ENCODE measurements around the gene PASK.

The PASK gene

DNA sequence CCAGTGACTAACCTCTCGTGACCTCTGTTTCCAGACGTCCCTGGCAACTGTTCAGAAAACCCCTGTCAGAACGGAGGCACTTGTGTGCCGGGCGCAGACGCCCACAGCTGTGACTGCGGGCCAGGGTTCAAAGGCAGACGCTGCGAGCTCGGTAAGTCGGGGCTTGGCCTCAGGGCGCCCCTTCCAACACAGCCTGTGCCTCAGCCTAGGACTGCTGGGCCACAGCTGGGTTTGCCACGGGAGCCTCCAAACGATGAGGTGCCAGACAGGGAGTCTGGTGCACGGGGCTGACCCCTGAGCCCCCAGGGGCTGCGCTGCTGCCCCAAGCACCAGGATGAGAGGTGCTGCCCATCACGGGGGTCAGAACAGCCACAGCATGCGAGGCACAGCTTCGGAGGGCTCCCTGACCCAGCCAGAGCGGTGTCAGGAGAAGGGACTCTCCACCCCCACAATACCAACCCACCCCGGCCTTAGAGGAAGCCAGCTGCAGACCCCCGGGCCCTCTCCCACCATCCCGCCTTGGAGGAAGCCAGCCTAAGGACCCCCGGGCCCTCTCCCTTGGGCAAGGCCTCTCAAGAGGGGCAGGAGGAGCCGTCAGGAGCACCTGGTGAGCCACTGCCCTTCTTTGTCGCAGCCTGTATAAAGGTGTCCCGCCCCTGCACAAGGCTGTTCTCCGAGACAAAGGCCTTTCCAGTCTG lies 67.5 kb downstream of the PASK start:
- no peak for DNase-seq (ENCODE audit: low read depth)

DNA sequence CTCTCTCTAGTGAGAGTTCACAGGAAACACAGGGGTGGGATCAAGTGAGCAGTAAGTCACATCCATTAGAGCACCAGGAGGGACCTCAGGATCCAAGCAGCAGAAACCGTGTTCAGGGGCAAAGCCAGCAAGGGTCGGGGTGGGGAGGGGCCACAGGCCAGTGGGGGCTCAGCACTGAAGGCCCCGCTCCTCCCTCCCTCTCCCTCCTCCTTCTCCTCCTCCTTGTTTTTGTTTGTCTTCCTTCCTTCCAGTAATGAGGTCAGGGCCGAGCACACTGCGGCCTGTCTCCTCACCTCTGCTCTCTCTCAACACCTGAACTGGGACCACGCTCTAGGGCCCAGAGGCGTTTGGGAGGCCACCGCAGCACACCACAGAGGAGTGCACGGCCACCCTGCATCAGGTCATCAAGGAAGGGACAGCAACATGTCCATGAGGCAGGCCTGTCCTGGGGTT lies 68.1 kb downstream of the PASK start:
- DNase-seq (ENCODE audit: low read depth), result no peak

DNA sequence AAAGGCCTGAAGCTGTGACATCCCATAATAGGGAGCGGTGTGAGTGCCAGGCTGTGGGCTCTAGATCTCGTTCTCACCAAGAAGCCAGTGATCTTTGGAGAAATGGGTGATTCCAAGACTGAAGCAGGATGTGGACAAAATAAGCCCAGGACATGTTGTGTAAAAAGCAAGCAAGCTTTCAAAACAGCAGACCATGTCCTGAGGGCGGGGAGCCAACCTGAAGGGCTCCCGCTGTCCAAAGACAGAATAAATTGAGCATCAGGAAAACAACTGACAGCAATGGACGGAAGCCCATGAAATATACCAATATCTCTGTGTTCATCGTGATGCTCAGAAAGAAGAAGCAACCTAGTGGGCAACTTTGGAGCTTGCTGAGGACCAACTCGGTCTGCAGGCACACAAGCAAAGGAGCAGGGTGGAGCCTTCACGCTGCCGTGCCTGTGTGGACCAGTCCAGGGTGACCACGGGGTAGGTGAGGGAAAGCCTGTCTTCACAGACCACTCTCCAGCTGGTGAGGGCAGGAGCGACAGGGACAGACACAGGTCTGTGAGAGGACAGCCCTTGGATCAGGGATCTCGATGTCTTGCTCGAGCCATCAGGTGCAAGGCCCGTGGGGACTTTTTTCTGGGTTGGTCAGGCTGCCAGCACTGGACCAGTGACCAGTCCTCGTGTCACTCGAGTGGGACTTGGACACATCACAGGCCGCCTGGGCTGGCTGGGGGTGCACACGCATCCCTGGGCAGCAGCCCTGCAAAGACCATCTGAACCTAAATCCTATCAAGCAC lies 68.7 kb downstream of the PASK start:
- DNase-seq (ENCODE audit: low read depth), result no peak

DNA sequence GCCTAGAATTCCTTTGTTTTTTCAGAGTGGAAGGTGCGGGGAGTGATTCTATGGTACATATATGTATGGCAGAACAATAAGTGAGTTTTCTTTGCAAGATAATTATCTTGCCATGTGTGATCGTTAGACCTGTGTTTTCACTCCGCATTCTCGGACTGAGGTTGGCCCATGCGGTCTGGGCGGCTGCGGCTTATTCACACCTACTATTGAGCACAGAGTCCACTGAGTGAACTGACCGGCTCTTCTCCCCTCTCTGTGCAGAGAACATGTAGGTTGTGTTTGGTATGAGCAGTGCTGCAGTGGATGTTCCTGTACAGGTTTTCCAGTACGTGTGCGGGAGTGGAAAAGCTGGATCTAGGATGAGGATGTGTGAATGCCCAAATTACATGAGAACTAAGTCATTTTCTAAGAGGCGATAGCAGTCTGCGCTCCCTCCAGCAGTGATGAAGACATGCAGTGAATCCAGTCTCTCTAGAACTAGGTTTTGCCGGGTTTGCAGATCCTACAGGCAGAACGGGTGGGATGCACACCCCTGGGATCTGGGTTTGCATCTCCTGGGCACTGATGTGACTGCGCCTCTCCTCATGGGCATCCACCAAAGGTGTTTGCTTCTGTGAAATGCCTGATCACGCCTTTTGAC lies 74.3 kb downstream of the PASK start:
- no peak for DNase-seq (ENCODE audit: low read depth)

DNA sequence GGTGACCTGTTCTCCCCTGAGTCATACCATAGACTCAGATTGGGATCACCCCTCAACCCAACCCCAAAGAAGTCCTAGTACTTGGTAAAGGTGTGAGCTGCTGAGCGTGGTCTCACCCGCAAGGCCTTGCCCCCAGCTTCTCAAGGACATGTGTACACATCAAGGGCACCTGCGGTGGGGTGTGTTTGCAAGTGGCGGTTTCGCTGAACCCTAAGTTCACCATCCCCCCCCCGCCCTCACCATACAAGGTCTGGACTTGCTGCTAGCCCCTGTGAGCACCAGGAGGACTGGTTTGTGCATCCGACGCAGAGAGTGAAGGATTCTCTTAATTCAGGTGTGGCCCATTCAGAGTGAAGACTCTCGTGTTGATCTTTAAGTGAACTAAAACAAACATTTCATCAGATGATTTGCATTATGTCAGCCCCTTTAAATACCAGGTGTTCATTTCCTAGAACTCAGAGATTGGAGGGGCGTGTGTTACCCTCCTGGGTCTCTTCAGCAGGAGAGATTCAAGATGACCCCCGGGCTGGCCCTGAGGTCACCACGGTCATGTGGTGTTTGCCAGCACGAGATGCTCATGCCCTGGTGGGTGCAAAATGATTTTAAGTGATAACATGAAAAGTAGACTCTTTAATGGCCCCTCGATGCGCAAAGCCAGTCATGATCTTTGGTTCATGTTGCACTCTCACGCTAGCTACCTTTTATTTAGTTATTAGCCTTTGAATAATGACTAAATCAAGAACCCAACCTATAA lies 75.0 kb downstream of the PASK start:
- no peak for DNase-seq (ENCODE audit: low read depth)

DNA sequence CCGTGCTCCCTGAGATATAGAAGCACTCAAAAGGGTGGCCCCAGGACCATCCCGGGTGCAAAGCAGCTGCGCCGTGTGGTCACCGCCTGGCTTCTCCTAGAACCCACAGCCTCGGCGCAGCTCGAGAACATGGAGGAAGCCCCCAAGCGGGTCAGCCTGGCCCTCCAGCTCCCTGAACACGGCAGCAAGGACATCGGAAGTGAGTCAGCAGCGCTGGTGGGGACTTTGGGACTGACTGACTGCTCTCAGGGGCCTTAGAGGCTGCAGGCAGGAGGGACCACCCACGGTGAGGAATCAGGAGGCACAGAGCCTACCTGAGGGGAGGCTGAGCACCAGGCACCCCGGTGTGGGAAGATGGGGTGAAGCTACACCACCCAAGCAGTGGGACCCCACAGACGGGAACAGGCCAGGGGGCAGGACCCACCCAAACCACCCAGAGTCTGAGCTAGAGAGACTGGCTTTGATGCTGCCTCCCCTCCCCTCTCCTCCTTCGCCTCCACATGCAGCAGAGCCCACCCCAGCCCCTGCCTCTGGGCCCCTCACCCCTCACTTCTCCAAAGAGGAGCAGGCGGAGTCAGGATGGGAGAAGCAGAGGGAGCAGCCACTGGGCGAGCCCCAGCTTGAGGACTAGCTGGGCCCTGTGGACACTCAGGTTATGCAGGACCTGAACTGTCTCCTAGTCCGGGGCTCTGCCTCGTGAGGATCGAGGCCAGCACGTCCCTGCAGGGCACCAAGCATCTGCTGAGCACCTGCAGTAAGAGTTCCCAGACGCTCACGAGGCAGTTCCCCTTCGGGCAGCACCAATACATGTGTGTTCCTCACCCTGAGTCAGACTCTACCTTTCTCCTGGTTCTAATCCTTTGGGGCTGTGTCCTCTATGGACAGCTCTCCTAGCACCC lies 75.9 kb downstream of the PASK start:
- no peak for DNase-seq (ENCODE audit: low read depth)

DNA sequence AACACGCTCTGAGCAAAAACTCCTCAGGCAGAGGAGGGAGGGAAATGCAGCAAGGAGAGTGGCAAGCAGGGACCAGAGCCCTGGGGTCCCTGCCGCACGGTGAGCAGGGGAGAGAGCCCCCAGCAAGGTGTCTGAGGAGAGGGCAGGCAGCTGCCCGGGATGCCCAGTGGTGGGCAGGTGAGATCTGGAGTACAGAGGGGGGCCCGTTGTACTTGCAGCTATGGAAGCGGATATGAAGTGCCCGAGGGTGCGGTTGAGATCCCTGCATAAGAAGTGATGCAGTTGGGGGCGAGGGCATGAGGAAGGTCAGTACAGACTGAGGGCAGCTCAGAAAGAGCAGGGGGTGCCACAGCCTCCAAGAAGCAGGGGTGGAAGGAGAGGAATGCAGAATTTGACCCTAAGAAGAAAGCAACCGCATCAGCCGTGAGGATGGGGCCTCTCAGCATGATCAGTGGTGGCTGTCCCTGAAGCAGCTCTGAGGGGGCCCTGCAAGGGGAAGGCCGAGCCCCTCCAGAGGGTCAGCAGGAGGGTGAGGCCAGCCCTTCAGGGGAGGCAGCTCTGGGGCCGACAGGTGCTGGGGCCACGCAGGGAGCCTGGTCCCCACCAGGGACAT lies 76.6 kb downstream of the PASK start:
- DNase-seq (ENCODE audit: low read depth), result no peak

DNA sequence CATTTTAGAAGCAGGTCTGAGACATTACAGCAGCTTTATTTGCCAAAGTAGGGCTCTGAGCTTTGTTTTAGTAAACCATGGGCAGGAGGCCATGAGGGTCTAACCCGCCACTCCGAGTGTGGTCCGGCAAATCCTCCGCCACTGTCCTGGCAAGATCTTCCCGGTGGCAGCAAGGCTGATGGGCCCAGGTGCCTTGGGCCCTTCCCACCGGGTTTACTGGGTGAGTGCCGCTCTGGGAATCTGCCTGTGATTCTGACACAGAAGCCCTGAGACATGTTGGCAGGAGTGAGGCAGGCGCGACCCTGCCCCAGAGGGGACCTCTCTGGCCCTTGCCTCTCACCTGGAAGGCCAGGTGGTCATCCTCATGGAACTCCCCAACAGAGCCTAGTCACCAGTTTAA lies 77.1 kb downstream of the PASK start:
- no peak for DNase-seq (ENCODE audit: low read depth)

DNA sequence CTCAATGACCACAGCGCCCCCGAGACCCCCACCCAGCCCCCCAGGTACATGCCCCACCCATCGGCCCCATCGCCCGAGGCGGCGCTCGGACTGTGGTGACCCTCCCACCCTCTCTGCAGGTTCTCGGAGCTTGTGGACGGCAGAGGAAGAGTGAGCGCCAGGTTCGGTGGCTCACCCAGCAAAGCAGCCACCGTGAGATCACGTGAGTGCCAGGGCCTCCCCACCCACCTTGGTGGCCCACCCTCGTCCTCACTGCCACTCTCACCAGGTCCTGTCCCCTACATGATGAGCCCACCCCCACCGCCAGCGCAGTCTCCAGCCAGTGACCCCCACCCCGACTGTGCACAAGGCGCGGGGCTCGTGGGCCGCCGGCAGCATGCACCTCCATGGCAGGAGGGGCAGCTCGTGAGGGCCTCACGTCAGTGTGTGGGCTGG lies 77.6 kb downstream of the PASK start:
- no peak for DNase-seq (ENCODE audit: low read depth)

DNA sequence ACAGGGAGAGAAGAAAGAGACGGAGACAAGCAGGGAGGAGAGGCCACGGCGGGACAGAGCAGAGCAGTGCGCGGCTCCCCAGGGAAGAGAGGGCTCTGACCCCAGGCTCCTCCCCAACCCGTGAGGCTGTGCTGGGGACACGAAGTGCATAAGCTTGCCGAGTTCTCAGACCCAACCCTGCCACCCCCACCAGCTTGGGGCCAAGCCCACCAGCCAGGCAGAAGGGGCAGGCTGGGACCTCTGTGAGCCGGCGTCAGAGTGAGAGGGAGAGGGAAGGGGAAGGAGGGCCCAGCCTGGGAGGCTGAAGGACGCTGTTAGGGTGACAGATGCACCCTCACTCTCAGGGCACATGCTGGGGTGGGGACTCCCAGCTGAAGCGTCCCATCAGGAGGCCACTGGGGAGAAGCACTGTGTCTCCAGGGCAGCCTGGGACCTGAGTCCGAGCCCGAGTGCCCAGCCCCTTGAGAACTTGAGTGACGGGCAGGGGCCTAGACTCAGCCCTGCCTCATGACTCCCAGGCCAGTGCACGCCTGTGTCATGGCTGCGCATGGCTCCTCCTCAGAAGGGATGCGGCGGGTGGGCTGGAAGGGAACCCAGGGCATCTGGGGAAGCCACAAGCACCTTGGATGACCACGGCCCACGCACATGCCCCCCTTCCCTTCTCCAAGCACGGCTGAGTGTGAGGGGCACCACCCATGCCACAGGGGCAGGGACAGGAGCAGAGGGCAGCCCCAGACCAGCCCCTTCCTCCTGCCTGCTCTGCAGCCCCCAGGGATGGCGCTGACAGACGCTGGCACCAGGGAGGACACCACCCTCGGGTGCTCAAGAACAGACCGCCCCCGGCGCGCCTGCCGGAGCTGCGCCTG lies 78.2 kb downstream of the PASK start:
- no peak for DNase-seq (ENCODE audit: low read depth)

DNA sequence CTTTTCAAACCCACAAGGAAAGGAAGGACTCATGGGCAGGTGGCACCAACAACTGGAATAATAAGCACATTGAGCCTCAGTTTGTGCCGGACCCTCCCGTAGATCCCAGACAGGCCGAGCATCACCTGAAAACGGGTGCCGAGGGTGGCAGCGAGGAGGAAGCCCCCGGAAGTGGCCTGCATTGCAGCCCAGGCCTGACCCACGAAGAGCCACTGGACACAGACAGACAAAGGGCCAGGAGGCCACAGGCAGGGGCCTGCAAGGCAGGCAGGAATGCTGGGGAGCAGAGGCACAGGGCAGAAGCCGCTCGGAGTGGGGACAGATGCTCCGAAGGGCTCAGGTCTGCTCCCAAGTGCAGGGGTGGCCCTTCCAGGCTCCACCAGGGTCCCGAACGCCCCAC lies 78.9 kb downstream of the PASK start:
- no peak for DNase-seq (ENCODE audit: low read depth)

DNA sequence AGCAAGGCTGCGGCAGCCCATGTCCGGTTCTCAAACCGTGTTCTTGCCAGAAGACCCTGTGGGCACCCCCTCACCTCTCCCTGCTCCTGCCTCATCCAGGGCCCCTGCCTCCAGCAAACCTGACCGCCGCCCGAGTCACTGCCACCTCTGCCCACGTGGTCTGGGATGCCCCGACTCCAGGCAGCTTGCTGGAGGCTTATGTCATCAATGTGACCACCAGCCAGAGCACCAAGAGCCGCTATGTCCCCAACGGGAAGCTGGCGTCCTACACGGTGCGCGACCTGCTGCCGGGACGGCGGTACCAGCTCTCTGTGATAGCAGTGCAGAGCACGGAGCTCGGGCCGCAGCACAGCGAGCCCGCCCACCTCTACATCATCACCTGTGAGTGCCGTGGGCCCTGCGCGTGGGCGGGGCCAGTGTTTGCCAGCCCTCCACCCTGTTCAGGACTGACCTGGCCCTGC lies 79.4 kb downstream of the PASK start:
- DNase-seq (ENCODE audit: low read depth), result no peak

DNA sequence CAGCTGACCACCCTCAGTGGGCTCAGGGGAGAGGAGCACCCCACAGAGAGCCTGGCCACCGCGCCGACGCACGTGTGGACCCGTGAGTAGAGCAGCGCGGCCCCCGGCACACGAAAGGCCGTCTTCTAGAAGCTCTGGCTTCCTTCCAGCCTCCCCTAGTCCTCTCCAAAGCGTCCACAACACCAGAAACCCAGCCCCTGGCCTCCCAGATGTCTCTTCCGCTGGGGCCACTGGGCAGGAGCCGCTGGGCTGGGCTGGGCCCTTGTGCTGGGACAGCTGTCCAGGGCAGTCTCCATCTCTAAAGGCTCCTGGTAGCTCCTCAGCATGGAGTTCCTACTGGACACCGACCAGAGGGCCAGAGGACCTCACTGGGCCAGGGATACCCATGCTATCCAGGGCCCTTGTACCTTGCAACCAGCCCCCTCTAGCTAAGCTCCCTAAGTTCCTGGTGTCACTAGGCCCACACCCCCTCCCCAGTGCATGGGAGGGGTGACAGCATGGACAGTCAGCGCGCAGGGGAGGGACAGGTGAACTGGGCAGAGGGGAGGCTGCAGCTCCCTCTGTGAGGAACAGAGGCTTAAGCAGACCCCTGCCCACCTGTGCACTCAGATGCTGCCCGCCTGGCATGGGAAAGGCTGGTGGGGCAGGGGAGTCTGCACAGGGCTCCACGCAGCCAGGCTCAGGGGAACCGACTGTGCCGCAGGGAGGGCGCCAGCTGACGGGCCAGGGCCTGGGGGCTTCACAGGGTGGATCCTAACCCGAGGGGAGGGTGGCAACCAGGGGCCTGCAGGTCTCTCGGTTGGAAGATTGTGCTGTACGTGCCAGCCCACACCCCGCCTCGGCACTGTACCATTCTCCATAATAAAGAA lies 80.1 kb downstream of the PASK start:
- no peak for DNase-seq (ENCODE audit: low read depth)

DNA sequence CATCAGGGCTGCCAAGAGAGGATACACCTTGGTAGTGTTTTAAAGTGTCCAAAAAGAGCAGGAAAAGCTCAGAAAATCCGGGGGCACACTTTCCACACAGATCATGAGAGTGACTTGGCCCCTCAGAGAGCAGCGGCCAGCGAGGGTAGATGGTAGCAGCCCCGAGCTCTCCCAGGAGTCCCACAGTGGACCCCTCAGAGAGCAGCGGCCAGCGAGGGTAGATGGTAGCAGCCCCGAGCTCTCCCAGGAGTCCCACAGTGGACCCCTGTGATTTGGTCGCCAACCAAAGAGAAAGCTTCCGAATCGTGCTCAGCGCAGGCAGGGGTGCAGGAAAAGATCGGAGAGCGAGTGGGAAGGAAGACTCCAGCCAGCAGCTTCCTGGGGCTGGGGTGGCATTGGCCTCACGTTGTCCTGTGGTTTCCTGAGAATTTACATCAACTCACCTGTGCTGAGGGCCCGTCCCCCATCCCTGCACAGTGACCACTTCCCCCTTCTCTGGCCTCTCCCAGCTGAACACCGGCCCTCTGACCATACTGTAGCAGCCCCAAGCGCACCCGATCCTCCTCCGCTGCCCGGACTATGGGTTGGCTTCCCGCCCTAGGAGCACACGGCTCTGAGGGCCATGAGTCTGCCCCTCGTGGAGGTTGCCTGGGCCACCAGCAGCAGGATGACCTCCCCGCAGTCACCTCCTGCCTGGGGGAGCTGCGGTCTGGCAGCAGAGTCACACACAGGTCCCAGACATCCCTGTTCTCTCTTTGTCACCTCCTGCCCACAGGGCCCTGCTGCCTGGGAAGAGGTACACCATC lies 80.9 kb downstream of the PASK start:
- DNase-seq (ENCODE audit: low read depth), result no peak

DNA sequence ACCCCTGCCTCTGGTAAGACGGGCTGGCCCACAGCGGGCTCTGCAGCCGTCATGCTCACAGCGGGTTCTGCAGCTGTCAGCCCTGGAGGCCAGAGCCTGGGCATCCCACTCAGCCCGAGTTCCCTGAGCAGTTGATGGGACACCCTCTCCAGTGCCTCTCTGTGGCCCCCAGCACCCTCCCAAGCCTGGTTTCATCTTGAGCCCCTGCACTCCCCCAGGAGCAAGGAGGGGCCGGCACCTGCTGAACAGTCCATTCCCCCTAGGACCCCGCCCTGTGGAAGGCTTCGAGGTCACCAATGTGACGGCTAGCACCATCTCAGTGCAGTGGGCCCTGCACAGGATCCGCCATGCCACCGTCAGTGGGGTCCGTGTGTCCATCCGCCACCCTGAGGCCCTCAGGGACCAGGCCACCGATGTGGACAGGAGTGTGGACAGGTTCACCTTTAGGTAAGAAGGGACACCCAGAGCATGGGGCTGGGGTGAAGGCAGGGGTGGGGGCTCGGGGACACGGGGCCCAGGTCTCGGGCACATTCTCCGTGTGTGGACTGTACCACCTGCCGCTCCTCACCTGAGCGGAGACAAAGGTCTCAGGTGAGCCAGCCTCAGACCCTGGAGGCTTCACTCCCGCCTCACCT lies 81.7 kb downstream of the PASK start:
- DNase-seq (ENCODE audit: low read depth), result no peak

DNA sequence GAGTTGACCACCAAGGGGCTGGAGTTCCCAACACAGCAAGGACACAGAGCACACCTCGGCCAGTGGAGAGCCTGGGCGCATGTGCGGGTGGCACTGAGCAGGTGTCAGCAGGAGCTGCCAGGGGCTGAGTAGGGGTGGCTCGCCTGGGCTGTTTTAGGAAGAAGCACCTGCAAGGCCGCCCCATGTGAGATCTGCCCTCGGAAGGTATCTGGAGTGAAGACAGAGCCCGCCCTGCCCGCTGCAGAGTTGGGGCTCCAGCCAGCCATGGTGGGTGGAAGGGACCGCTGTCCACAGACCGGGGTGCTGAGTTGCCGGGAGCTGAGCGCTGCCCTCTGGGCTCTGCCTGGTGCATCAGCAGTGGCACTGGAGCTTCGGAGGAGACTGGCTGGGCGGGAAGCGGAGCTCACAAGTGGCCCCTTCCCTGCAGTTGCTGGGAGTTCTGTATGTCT lies 82.4 kb downstream of the PASK start:
- DNase-seq (ENCODE audit: low read depth), result no peak

DNA sequence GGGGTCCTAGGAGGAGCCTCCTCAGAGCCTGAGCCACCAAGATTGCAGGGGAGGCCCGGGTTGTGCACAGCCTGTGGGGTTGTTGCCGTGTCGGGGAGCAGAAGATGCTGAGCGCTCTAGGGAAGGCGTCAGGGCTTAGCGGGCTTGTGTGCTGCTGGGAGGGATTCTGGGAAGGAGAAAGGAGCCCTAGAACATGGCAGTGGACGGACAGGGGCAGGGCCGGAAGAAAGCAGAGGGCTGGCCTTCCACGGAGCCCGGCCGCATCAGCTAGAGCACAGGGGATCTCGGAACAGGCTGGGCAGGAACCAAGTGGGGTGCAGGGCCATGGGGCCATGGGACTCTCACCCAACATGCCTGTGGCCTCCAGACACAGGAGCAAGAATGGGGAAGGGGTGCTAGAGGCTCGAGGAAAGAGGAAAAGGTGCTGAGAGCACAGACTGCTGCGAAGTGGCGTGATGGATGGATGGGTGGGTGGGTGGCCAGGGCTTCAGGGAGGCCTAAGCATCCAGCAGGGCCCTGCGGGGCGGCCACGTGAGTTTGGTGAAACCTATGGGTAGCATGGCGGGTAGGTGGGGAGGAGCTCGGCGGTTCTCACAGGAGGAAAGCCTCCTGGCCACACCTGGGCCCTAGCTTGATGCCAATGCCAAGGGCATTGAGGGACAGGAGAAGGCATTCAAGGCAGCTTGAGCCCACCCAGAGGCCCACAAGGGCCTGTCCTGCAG lies 82.9 kb downstream of the PASK start:
- no peak for DNase-seq (ENCODE audit: low read depth)
